HepG2 (cell line): ENCODE measurements around the gene TEX12. TPM values are rescaled to one million over a fixed set of nuclear protein-coding genes. Genes with fewer than 3 reads are reported as not detected.

Experiments
- ARID3A ChIP-seq: IDR thresholded peaks from 2 replicates; pipeline ENCODE4 v1.6.1; 2012; ENCODE audit warnings: low read depth, low read length, improper control_type of control experiment
- ARID5B ChIP-seq: IDR thresholded peaks from 2 replicates; pipeline ENCODE4 v1.4.0; 2020; ENCODE audit warnings: mild to moderate bottlenecking, missing genetic modification reagents
- ASH2L ChIP-seq: fragments of 300-600, 200-600 bp; sonication (generic); IDR thresholded peaks from 2 replicates; pipeline ENCODE4 v1.7.0; 2017; ENCODE audit warnings: low read depth, mild to moderate bottlenecking, moderate library complexity, mixed read lengths, low read length; ENCODE audit not compliant: insufficient read length
- ATF7 ChIP-seq, 2 experiments: fragments of 450-650 bp in 1 of 2; sonication (generic) in 1 of 2; formaldehyde crosslinking in 1 of 2; IDR thresholded peaks; 2 replicates each; pipeline versions ENCODE4 v1.4.0 to v1.6.1; 2016 to 2020; ENCODE audit warnings: antibody characterized with exemption in 1 of 2, mild to moderate bottlenecking in 1 of 2, missing genetic modification reagents in 1 of 2
- BCL6 ChIP-seq: IDR thresholded peaks from 2 replicates; pipeline ENCODE4 v1.6.1; 2016; ENCODE audit warnings: missing genetic modification reagents, missing compliant biosample characterization
- MIXL1 ChIP-seq: IDR thresholded peaks from 2 replicates; pipeline ENCODE4 v1.6.1; 2016
- PBX2 ChIP-seq: IDR thresholded peaks from 2 replicates; pipeline ENCODE4 v1.6.1; 2016; ENCODE audit warnings: control low read depth
- PPARG ChIP-seq: conservative IDR thresholded peaks from 2 replicates; pipeline ENCODE4 v1.6.1; 2016; ENCODE audit warnings: missing biosample characterization, missing genetic modification reagents
- RXRA ChIP-seq: sonication (generic); formaldehyde crosslinking; IDR thresholded peaks from 2 replicates; pipeline ENCODE4 v1.5.1; 2020; ENCODE audit warnings: missing genetic modification reagents
- SMAD1 ChIP-seq: sonication (generic); formaldehyde crosslinking; IDR thresholded peaks from 2 replicates; pipeline ENCODE4 v1.4.0; 2020; ENCODE audit warnings: missing genetic modification reagents, low read depth, mild to moderate bottlenecking, borderline replicate concordance
- STAG1 ChIP-seq: sonication (generic); formaldehyde crosslinking; IDR thresholded peaks from 2 replicates; pipeline ENCODE4 v1.4.0; 2020; ENCODE audit warnings: missing genetic modification reagents
- ZBTB1 ChIP-seq: sonication (generic); formaldehyde crosslinking; IDR thresholded peaks from 2 replicates; pipeline ENCODE4 v1.4.0; 2020; ENCODE audit warnings: missing genetic modification reagents, borderline replicate concordance
- ZBTB38 ChIP-seq: sonication (generic); formaldehyde crosslinking; IDR thresholded peaks from 2 replicates; pipeline ENCODE4 v1.5.1; 2020; ENCODE audit warnings: mild to moderate bottlenecking, missing genetic modification reagents
- ZHX2 ChIP-seq, 2 experiments: sonication (generic) in 1 of 2; formaldehyde crosslinking in 1 of 2; IDR thresholded peaks; 2 replicates each; pipeline versions ENCODE4 v1.6.1 to v1.9.0; 2014 to 2022; ENCODE audit warnings: antibody characterized with exemption in 1 of 2, borderline replicate concordance in 1 of 2, inconsistent platforms in 1 of 2, low read depth in 1 of 2, missing genetic modification reagents in 1 of 2
- ZNF251 ChIP-seq: sonication (generic); formaldehyde crosslinking; IDR thresholded peaks from 2 replicates; pipeline ENCODE4 v1.9.0; 2021; ENCODE audit warnings: mild to moderate bottlenecking, missing genetic modification reagents
- ZNF616 ChIP-seq: sonication (generic); formaldehyde crosslinking; IDR thresholded peaks from 2 replicates; pipeline ENCODE4 v1.5.0; 2020; ENCODE audit warnings: low read depth, mild to moderate bottlenecking, missing genetic modification reagents
- polyA plus RNA-seq, 8 experiments: library from polyadenylated mRNA; depleted of rRNA in 3 of 8; stranded (reverse) in 7 of 8; unstranded in 1 of 8; fragments of >200 nt; fragmentation: Illumina TruSeq in 4 of 8; extraction: Trizol in 4 of 8; gene quantifications; 2 replicates each; pipeline versions ENCODE4 v1.2.1 to v1.2.3, GENCODE V29; 2011 to 2016; ENCODE audit warnings: low read depth in 4 of 8, missing spikeins in 1 of 8, mixed read lengths in 1 of 8; ENCODE audit not compliant: insufficient read depth in 1 of 8
- total RNA-seq, 5 experiments: library from RNA; depleted of rRNA; stranded (reverse); fragments of >200 nt; fragmentation: Illumina TruSeq; extraction: Trizol; gene quantifications; 2 replicates each; pipeline ENCODE4 v1.2.3, GENCODE V29; 2016; ENCODE audit warnings: low read depth in 1 of 5

Gene TEX12
- total and polyA plus RNA-seq, 2 of the 13 experiments (the other 11 are each of a cell fraction or from before 2014, with no cell fraction given), result not detected

GRCh38 chr11:112156956-112157766 lies 10.0 kb upstream of the TEX12 start (continued):
- TF ChIP-seq PBX2 (CRISPR knock-in tag), result no peak
- no peak for TF ChIP-seq ZBTB38 (CRISPR knock-in tag)
- TF ChIP-seq PPARG (CRISPR knock-in tag), result no peak
- peak; percentile 93 for TF ChIP-seq ATF7 (IDR thresholded peaks at IDR 0.05)
- no peak for TF ChIP-seq ATF7 (CRISPR knock-in tag; IDR thresholded peaks at IDR 0.05)
- TF ChIP-seq MIXL1 (CRISPR knock-in tag), result no peak
- TF ChIP-seq SMAD1 (CRISPR knock-in tag), result no peak
- TF ChIP-seq ARID5B (CRISPR knock-in tag), result peak; percentile 39; the same call in 1 of the 2 replicates
- no peak for TF ChIP-seq STAG1
- no peak for TF ChIP-seq ASH2L
- no peak for TF ChIP-seq ZBTB1 (CRISPR knock-in tag)
- peak; percentile 42; the same call in 1 of the 2 replicates for TF ChIP-seq ZHX2 (IDR thresholded peaks at IDR 0.05; ENCODE audit: low read depth)
- no peak for TF ChIP-seq ZHX2 (CRISPR knock-in tag; IDR thresholded peaks at IDR 0.05; ENCODE audit: borderline replicate concordance)
- TF ChIP-seq ZNF251 (CRISPR knock-in tag), result no peak
- no peak for TF ChIP-seq ZNF616 (CRISPR knock-in tag)
- no peak for TF ChIP-seq RXRA (CRISPR knock-in tag)
- peak; percentile 85 for TF ChIP-seq ARID3A
- no peak for TF ChIP-seq BCL6 (CRISPR knock-in tag)
